Hepatocyte (in vitro differentiated cells): ENCODE measurements around the gene CENPK.

ENCODE experiments used
- CTCF ChIP-seq: fragments of 200-600 bp; sonication (generic); IDR thresholded peaks from 2 replicates; pipeline ENCODE4 v1.5.1; 2016; ENCODE audit warnings: antibody characterized with exemption, mild to moderate bottlenecking; ENCODE audit not compliant: poor library complexity
- EZH2 ChIP-seq: fragments of 200-600 bp; sonication (generic); IDR thresholded peaks from 2 replicates; pipeline ENCODE4 v1.6.1; 2016; ENCODE audit warnings: antibody characterized with exemption, mild to moderate bottlenecking, borderline replicate concordance

GRCh38 chr5:65483546-65484346 lies 79.2 kb downstream of the CENPK start:
- peak; percentile 70 for TF ChIP-seq CTCF
- TF ChIP-seq EZH2: no peak
